ENCODE results near the gene PCED1B. TPM values are rescaled to one million over a fixed set of nuclear protein-coding genes. Genes with fewer than 3 reads are reported as not detected.

PCED1B gene
- total RNA-seq, 2 experiments from 2014 or later: 117 to 119 TPM

GRCh38 chr12:47120736-47121135 is 41.3 kb downstream of the PCED1B start:
- H3K36me3 Mint-ChIP-seq (ENCODE audit: low read depth): peaks cover 27% of the 10 kb centered on the region
- peaks cover 3% of the 10 kb centered on the region for H3K9me3 Mint-ChIP-seq
- peak overlapping the region; percentile 89 for H3K27ac Mint-ChIP-seq
- no peak for TF ChIP-seq CTCF (IDR thresholded peaks at IDR 0.05)
- CTCF ChIA-PET: interaction anchor here (0.8 to 1.9 kb wide), 3 partner anchors 9 to 276 kb away, joined by 3 to 6 read pairs (median 4); no protein-coding TSS in a partner anchor
- no peak overlapping the region for H3K4me3 Mint-ChIP-seq
- H3K4me1 Mint-ChIP-seq (ENCODE audit: low read depth): peaks cover 40% of the 10 kb centered on the region
- intact Hi-C loops (cut with micrococcal nuclease): no loop called here
- POLR2A ChIA-PET: interaction anchor here (0.6 to 1.0 kb wide), 2 partner anchors 96 to 98 kb away, joined by 3 read pairs; no protein-coding TSS in a partner anchor
- H3K27me3 Mint-ChIP-seq: no peaks in the 10 kb centered on the region
- ATAC-seq (peak; percentile 79), DNase-seq (peak; percentile 55)

- Mint-ChIP-seq H3K9me3 (peaks cover 3% of the 10 kb centered on the region), H3K4me1 (ENCODE audit: low read depth) (peaks cover 40% of the 10 kb centered on the region), H3K27ac (peak overlapping the region; percentile 89), H3K4me3 (no peak overlapping the region), H3K36me3 (ENCODE audit: low read depth) (peaks cover 24% of the 10 kb centered on the region), H3K27me3 (no peaks in the 10 kb centered on the region)
- ChIA-PET POLR2A (interaction anchor here (0.6 to 1.0 kb wide), 2 partner anchors 95 to 97 kb away, joined by 3 read pairs; no protein-coding TSS in a partner anchor), CTCF (interaction anchor here (0.8 to 1.9 kb wide), 3 partner anchors 9 to 276 kb away, joined by 3 to 6 read pairs (median 4); no protein-coding TSS in a partner anchor)
- TF ChIP-seq CTCF (IDR thresholded peaks at IDR 0.05): no peak
- ATAC-seq (peak; percentile 84), DNase-seq (peak; percentile 13)
- intact Hi-C loops (cut with micrococcal nuclease): no loop called here
Observed at GRCh38 chr12:47121146-47121545, 41.7 kb downstream of the PCED1B start.

DNA sequence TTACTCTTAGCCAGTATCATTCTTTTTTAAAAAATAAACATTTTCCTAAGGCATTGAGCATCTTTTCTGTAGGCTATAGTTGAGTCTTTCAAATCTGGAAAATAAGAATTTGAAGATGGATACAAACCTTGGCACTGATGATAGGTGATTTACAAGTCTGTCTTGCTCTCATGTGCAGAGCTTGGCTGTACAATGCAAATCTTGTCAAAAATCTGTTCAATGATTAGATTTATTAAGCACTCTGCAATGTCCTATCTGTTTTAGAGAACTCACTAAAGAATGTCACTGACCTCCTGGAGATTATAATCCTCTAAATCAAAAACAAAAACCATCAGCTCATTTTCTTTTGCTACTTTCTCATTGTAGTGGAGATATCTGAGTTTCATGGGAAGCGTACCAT is 43.2 kb downstream of the PCED1B start:
- POLR2A ChIA-PET: no interaction called here
- no peak for DNase-seq
- CTCF ChIA-PET: no interaction called here
- no peak for ATAC-seq
- Mint-ChIP-seq H3K36me3 (ENCODE audit: low read depth) (peaks cover 20% of the 10 kb centered on the region), H3K4me1 (ENCODE audit: low read depth) (peaks cover 40% of the 10 kb centered on the region), H3K27me3 (no peaks in the 10 kb centered on the region), H3K9me3 (no peaks in the 10 kb centered on the region), H3K27ac (no peak overlapping the region), H3K4me3 (no peak overlapping the region)
- intact Hi-C loops (cut with micrococcal nuclease): no loop called here
- TF ChIP-seq CTCF (IDR thresholded peaks at IDR 0.05): no peak

- intact Hi-C loops (cut with micrococcal nuclease): no loop called here
- DNase-seq (no peak), ATAC-seq (no peak)
- TF ChIP-seq CTCF (IDR thresholded peaks at IDR 0.05): no peak
- peaks cover 35% of the 10 kb centered on the region for H3K4me1 Mint-ChIP-seq (ENCODE audit: low read depth)
- no peaks in the 10 kb centered on the region for H3K27me3 Mint-ChIP-seq
- no peaks in the 10 kb centered on the region for H3K9me3 Mint-ChIP-seq
- no peak overlapping the region for H3K4me3 Mint-ChIP-seq
- H3K27ac Mint-ChIP-seq: no peak overlapping the region
- peaks cover 17% of the 10 kb centered on the region for H3K36me3 Mint-ChIP-seq (ENCODE audit: low read depth)
- CTCF ChIA-PET: no interaction called here
- POLR2A ChIA-PET: no interaction called here
Observed at GRCh38 chr12:47123730-47124129, 44.3 kb downstream of the PCED1B start.

- Mint-ChIP-seq H3K36me3 (ENCODE audit: low read depth) (peaks cover 17% of the 10 kb centered on the region), H3K4me1 (ENCODE audit: low read depth) (peaks cover 33% of the 10 kb centered on the region), H3K9me3 (no peaks in the 10 kb centered on the region), H3K27me3 (no peaks in the 10 kb centered on the region), H3K4me3 (no peak overlapping the region), H3K27ac (no peak overlapping the region)
- ChIA-PET POLR2A (no interaction called here), CTCF (no interaction called here)
- no peak for TF ChIP-seq CTCF (IDR thresholded peaks at IDR 0.05)
- intact Hi-C loops (cut with micrococcal nuclease): no loop called here
- no peak for DNase-seq
- ATAC-seq: no peak
Observed at GRCh38 chr12:47124451-47124850, 45.0 kb downstream of the PCED1B start.
